ENCODE measurements around the gene ALK.

Gene ALK

DNA sequence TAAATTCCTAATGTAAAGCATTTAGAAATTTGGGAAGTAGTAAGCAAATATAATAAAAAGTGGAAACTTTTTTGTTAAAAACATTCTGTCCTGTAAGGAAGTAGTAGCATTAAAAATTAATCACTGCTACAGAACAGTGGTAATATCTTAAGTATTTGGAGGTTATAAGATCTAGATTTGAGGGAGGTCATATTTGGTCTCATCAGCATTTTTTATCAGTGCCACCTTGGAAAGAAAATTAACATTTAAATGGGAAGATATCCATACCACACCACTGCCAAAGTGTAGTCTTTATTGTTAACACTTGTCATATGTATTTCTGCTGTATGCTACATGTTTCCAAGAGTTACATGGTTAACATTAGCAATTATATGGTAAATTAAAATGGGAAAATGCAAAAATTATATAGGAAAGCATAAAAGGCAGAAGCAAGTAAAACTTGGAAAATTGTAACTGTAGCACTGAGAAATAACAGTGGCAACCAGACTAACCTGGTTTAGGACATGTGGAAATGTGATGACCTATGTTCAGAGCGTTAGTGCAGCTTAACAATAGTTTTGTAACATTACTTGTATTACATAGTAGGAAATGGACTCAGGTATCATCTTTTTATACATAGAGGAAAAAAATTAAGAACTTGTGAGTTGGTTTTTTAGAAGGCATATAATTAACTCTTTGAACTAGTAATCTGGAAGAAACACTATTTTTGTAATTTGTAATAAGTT lies 759.0 kb downstream of the ALK start:
- H3K4me3 ChIP-seq (ENCODE audit: low read depth, low read length) = no peak overlapping the region
- DNase-seq (ENCODE audit: low read depth) = no peak
- TF ChIP-seq, protein P1, sequence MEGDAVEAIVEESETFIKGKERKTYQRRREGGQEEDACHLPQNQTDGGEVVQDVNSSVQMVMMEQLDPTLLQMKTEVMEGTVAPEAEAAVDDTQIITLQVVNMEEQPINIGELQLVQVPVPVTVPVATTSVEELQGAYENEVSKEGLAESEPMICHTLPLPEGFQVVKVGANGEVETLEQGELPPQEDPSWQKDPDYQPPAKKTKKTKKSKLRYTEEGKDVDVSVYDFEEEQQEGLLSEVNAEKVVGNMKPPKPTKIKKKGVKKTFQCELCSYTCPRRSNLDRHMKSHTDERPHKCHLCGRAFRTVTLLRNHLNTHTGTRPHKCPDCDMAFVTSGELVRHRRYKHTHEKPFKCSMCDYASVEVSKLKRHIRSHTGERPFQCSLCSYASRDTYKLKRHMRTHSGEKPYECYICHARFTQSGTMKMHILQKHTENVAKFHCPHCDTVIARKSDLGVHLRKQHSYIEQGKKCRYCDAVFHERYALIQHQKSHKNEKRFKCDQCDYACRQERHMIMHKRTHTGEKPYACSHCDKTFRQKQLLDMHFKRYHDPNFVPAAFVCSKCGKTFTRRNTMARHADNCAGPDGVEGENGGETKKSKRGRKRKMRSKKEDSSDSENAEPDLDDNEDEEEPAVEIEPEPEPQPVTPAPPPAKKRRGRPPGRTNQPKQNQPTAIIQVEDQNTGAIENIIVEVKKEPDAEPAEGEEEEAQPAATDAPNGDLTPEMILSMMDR (IDR thresholded peaks at IDR 0.05; ENCODE audit: low read depth, low read length, missing control alignments) = no peak
- in situ Hi-C loops (cut with HindIII; ENCODE audit: low sequenced_read_pairs) = no loop called here

DNA sequence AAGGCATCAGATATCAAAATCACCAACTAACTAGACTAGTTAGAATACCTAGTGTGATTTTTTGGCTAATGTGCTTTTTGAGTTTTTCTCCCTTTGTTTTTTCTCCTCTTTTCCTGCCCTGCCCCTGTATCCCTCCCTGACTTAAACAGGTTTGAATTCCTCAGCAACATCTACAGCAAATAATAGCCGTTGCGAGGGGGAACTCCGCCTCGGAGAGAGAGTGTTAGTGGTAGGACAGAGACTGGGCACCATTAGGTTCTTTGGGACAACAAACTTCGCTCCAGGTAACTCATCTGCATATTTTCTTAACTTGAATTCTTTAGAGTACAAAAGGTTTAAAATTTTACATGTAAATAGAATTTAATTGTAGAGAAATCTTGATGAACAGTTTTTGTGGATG lies 761.2 kb downstream of the ALK start:
- H3K4me3 ChIP-seq (ENCODE audit: low read depth, low read length) = no peak overlapping the region
- in situ Hi-C loops (cut with HindIII; ENCODE audit: low sequenced_read_pairs) = no loop called here
- TF ChIP-seq, protein P1 (IDR thresholded peaks at IDR 0.05; ENCODE audit: low read depth, low read length, missing control alignments) = no peak
- no peak for DNase-seq (ENCODE audit: low read depth)

DNA sequence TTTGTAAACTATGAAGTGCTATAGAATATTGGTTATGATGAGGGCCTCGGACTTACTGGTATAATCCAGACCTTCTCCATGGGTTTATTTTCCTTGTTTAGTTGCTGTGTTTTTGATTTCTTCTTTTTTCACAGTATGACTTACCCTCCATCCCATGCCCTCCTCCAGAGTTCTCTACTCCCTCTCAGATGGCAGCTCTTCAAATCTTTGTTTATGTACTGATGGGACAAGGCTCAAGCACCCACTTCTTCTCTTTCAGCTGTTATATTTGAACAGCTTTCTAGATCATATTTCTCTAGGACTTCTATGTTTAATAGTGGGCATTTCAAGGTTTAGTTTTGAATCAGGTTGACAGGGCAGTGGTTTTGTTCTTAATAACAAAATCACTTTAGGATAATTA lies 762.3 kb downstream of the ALK start:
- TF ChIP-seq, protein P1 (IDR thresholded peaks at IDR 0.05; ENCODE audit: low read depth, low read length, missing control alignments) = no peak
- DNase-seq (ENCODE audit: low read depth) = no peak
- no peak overlapping the region for H3K4me3 ChIP-seq (ENCODE audit: low read depth, low read length)
- in situ Hi-C loops (cut with HindIII; ENCODE audit: low sequenced_read_pairs) = no loop called here

DNA sequence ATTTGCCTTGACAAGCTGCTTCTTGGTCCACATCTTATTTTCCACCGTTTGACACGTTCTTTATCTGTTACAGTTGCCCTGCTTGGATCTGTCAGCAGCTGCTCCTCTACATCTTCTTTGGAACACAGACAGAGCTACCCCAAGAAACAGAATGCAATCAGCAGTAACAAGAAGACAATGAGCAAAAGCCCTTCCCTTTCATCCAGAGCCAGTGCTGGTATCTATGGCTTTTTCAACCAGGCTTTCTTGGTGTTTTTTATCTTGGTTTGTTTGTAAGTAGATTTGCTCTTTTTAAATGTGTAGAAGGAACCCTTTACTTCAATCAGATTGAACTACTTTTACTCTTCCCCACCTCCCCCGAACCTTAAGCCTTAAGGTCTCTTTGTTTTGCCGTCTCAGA lies 764.3 kb downstream of the ALK start:
- no peak overlapping the region for H3K4me3 ChIP-seq (ENCODE audit: low read depth, low read length)
- TF ChIP-seq, protein P1 (IDR thresholded peaks at IDR 0.05; ENCODE audit: low read depth, low read length, missing control alignments) = no peak
- in situ Hi-C loops (cut with HindIII; ENCODE audit: low sequenced_read_pairs) = no loop called here
- no peak for DNase-seq (ENCODE audit: low read depth)

DNA sequence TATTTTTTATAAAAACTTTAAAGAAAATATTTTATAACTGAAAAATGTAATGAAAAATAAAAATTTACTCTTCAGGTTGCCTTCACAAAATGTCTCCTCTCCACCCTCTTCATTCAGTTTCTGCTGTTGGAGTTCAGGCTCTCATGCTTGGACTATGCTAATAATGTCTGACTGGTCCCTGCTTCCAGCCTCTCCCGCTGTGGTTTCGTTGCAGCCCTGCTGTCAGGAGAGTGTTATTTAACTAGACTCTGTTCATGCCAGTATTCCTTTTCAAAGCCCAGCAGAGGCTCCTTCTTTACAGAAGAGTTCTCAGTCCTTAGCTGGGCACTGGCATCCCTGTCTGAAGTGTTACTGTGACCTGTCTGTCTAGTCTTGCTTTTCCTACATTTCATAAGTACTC lies 765.8 kb downstream of the ALK start:
- TF ChIP-seq, protein P1 (IDR thresholded peaks at IDR 0.05; ENCODE audit: low read depth, low read length, missing control alignments) = no peak
- in situ Hi-C loops (cut with HindIII; ENCODE audit: low sequenced_read_pairs) = no loop called here
- DNase-seq (ENCODE audit: low read depth) = no peak
- no peak overlapping the region for H3K4me3 ChIP-seq (ENCODE audit: low read depth, low read length)

DNA sequence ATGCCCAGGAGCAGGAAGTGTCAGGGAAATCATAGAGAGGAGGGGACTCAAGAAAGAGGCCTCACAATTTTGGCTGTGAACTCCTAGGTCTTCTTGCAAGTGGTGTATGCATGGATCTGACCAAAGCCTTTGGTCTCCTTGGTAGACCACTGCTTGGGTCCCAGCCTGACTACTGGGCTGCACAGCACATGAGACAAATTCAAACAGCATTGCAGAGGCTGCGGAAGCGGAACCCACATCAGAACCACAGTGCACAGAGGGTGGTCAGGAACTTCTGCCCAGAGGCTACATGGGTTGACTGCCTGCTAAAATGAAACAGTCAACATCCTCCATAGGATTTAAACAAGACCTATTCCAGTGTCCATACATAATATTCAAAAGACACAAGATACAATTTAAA lies 766.8 kb downstream of the ALK start:
- TF ChIP-seq, protein P1 (IDR thresholded peaks at IDR 0.05; ENCODE audit: low read depth, low read length, missing control alignments) = no peak
- H3K4me3 ChIP-seq (ENCODE audit: low read depth, low read length) = no peak overlapping the region
- in situ Hi-C loops (cut with HindIII; ENCODE audit: low sequenced_read_pairs) = no loop called here
- DNase-seq (ENCODE audit: low read depth) = no peak

Data from astrocyte of the cerebellum (primary cell).